ENCODE data around the gene DCDC1. TPM values are rescaled to one million over a fixed set of nuclear protein-coding genes. Genes with fewer than 3 reads are reported as not detected.

The DCDC1 gene
- total RNA-seq, 1 experiment from 2014 or later: not detected

- CTCF ChIA-PET: no interaction called here
- POLR2A ChIA-PET: no interaction called here
- H3K27me3 ChIP-seq (ENCODE audit: control insufficient read depth, insufficient read depth, low read length): no peaks in the 10 kb centered on the region
- no peak overlapping the region for H3K27ac ChIP-seq (ENCODE audit: low read length)
- intact Hi-C loops (cut with micrococcal nuclease; ENCODE audit: unreplicated experiment): no loop called here
- H3K9me3 ChIP-seq (ENCODE audit: control insufficient read depth, insufficient read depth, low read depth, low read length): no peaks in the 10 kb centered on the region
- no peak overlapping the region for H3K4me3 ChIP-seq (ENCODE audit: low read depth in 2 of 2, low read length in 2 of 2)
- TF ChIP-seq REST (IDR thresholded peaks at IDR 0.05; ENCODE audit: insufficient read depth in 1 of 2, low read depth in 2 of 2, low read length in 1 of 2) (no peak), CTCF (IDR thresholded peaks at IDR 0.05) (no peak), SIN3A (IDR thresholded peaks at IDR 0.05; ENCODE audit: borderline replicate concordance, insufficient read depth, low read depth, low read length) (no peak), TCF7L2 (IDR thresholded peaks at IDR 0.05; ENCODE audit: low read depth, low read length) (no peak), POLR2AphosphoS5 (IDR thresholded peaks at IDR 0.05; ENCODE audit: low read depth, low read length) (no peak)
- DNase-seq (ENCODE audit: low read depth, low spot score) (no peak), ATAC-seq (no peak)
- BruUV-seq (replicated peaks): no TSS peak
- in situ Hi-C loops (cut with HindIII; ENCODE audit: low pct_unique_long_range_greater_than_20kb, low sequenced_read_pairs): no loop called here
- H3K36me3 ChIP-seq (ENCODE audit: control insufficient read depth, insufficient read depth, low read length): no peaks in the 10 kb centered on the region
- H3K4me1 ChIP-seq (ENCODE audit: control insufficient read depth, insufficient read depth, low read length): no peaks in the 10 kb centered on the region
Observed at GRCh38 chr11:30908272-30908671, 461.3 kb downstream of the DCDC1 start.

GRCh38 chr11:30902929-30903328, 466.6 kb downstream of the DCDC1 start:
- H3K27ac ChIP-seq (ENCODE audit: low read length): no peak overlapping the region
- H3K9me3 ChIP-seq (ENCODE audit: control insufficient read depth, insufficient read depth, low read depth, low read length): no peaks in the 10 kb centered on the region
- intact Hi-C loops (cut with micrococcal nuclease; ENCODE audit: unreplicated experiment): no loop called here
- no peaks in the 10 kb centered on the region for H3K36me3 ChIP-seq (ENCODE audit: control insufficient read depth, insufficient read depth, low read length)
- H3K4me1 ChIP-seq (ENCODE audit: control insufficient read depth, insufficient read depth, low read length): no peaks in the 10 kb centered on the region
- DNase-seq (ENCODE audit: low read depth, low spot score) (no peak), ATAC-seq (no peak)
- in situ Hi-C loops (cut with HindIII; ENCODE audit: low pct_unique_long_range_greater_than_20kb, low sequenced_read_pairs): no loop called here
- ChIA-PET POLR2A (interaction anchor here (0.7 kb wide), 1 partner anchor 103 kb away, joined by 4 read pairs; no protein-coding TSS in a partner anchor), CTCF (interaction anchor here (0.6 kb wide), 1 partner anchor 28 kb away, joined by 4 read pairs; no protein-coding TSS in a partner anchor)
- H3K4me3 ChIP-seq (ENCODE audit: low read depth in 2 of 2, low read length in 2 of 2): no peak overlapping the region
- TF ChIP-seq TCF7L2 (IDR thresholded peaks at IDR 0.05; ENCODE audit: low read depth, low read length) (no peak), REST (IDR thresholded peaks at IDR 0.05; ENCODE audit: insufficient read depth in 1 of 2, low read depth in 2 of 2, low read length in 1 of 2) (no peak), CTCF (IDR thresholded peaks at IDR 0.05) (no peak), POLR2AphosphoS5 (IDR thresholded peaks at IDR 0.05; ENCODE audit: low read depth, low read length) (no peak), SIN3A (IDR thresholded peaks at IDR 0.05; ENCODE audit: borderline replicate concordance, insufficient read depth, low read depth, low read length) (no peak)
- no peaks in the 10 kb centered on the region for H3K27me3 ChIP-seq (ENCODE audit: control insufficient read depth, insufficient read depth, low read length)
- BruUV-seq (replicated peaks): no TSS peak

Data from Panc1 (cell line).